Measurements from ENCODE around the gene FLT4.

GRCh38 chr5:180555168-180555921, 94.1 kb downstream of the FLT4 start:
- TF ChIP-seq CTCF (IDR thresholded peaks at IDR 0.05; ENCODE audit: low read depth, low read length) (no peak), EZH2phosphoT487 (IDR thresholded peaks at IDR 0.05; ENCODE audit: low read depth) (no peak)
